Measurements from ENCODE around the gene CACNA1S.

The CACNA1S gene

DNA sequence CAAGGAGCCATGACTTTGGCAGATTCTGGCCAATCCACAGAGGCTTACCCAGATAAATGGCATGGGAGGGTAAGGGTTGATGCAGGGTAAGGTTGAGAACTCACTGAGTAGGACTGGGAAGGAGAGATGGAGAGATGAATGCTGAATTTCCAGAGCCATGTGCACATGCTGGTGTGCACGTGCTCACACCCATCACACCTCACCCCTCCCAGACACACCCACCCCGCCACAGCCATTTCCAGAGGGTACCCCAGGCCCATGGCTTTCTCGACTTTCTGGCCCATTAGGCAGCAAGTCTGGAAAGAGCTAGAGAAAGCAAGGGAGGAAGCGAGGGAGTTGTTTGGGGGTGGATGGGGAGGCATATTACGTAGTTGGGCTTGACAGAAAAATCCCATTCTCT lies 1.6 kb downstream of the CACNA1S start:
- H3K27ac ChIP-seq: no peak overlapping the region
- TF ChIP-seq, protein P1, sequence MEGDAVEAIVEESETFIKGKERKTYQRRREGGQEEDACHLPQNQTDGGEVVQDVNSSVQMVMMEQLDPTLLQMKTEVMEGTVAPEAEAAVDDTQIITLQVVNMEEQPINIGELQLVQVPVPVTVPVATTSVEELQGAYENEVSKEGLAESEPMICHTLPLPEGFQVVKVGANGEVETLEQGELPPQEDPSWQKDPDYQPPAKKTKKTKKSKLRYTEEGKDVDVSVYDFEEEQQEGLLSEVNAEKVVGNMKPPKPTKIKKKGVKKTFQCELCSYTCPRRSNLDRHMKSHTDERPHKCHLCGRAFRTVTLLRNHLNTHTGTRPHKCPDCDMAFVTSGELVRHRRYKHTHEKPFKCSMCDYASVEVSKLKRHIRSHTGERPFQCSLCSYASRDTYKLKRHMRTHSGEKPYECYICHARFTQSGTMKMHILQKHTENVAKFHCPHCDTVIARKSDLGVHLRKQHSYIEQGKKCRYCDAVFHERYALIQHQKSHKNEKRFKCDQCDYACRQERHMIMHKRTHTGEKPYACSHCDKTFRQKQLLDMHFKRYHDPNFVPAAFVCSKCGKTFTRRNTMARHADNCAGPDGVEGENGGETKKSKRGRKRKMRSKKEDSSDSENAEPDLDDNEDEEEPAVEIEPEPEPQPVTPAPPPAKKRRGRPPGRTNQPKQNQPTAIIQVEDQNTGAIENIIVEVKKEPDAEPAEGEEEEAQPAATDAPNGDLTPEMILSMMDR (IDR thresholded peaks at IDR 0.05): no peak
- no peaks in the 10 kb centered on the region for H3K36me3 ChIP-seq
- H3K9me3 ChIP-seq: no peaks in the 10 kb centered on the region
- H3K4me3 ChIP-seq: no peak overlapping the region
- peaks cover 0 to 12% (median 6%) of the 10 kb centered on the region in 4 donors for H3K4me1 ChIP-seq
- intact Hi-C loops (cut with DNase I; ENCODE audit: low total_unique reads): loop anchor here (5.0 kb wide), 1 partner anchor 138 kb away; no protein-coding TSS in a partner anchor
- H3K27me3 ChIP-seq: peaks cover 0 to 8% of the 10 kb centered on the region in 2 donors
- no peak for DNase-seq

DNA sequence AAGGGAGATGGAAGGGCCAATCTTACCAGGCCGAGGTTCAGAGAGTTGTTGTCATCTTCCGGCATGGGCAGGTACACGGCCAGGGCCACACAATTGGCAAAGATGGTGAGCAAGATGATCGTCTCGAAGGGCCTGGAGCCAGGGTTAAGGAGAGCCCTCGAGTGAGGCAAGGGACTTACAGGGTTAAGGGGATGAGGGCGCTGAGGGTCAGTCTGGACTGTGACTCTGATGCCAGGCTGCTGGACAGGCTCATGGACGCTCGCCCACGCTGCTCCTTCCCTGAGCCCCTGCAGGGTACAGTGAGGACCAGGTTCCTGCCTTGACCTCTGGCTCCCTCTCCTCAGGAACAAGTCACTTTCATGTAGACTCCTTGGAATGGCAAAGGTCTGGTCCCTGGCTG lies 2.1 kb downstream of the CACNA1S start:
- no peaks in the 10 kb centered on the region for H3K9me3 ChIP-seq
- H3K36me3 ChIP-seq: no peaks in the 10 kb centered on the region
- H3K27ac ChIP-seq: no peak overlapping the region
- intact Hi-C loops (cut with DNase I; ENCODE audit: low total_unique reads): loop anchor here (5.0 kb wide), 1 partner anchor 138 kb away; no protein-coding TSS in a partner anchor
- H3K4me1 ChIP-seq: peaks cover 0 to 12% (median 4%) of the 10 kb centered on the region in 4 donors
- DNase-seq: no peak
- TF ChIP-seq, protein P1 (IDR thresholded peaks at IDR 0.05): no peak
- no peak overlapping the region for H3K4me3 ChIP-seq
- H3K27me3 ChIP-seq: peaks cover 0 to 8% of the 10 kb centered on the region in 2 donors

DNA sequence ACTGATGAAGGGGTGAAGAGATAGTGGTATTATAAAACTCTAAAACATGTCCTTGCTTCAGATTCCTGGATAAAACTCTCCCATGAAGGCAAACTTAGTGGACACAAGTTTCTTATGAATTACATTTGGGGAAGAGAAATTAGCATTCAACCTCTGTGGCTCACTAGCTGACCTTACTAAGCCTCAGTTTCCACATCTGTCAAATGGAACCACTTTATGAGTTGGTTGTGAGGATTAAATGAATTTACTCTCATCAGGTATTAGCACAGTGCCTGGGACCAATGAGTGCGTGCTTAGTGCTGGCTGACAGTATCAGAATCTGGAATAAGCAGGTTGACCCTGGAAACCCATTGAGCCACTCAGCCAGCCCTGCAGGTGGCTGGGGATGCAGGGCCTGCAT lies 2.6 kb downstream of the CACNA1S start:
- DNase-seq: no peak
- Histone ChIP-seq H3K9me3 (no peaks in the 10 kb centered on the region), H3K36me3 (no peaks in the 10 kb centered on the region), H3K4me1 (peaks cover 0 to 7% (median 0%) of the 10 kb centered on the region in 4 donors), H3K4me3 (no peak overlapping the region), H3K27me3 (peaks cover 0 to 8% of the 10 kb centered on the region in 2 donors), H3K27ac (no peak overlapping the region)
- TF ChIP-seq, protein P1 (IDR thresholded peaks at IDR 0.05): no peak
- intact Hi-C loops (cut with DNase I; ENCODE audit: low total_unique reads): loop anchor here (5.0 kb wide), 1 partner anchor 137 kb away; no protein-coding TSS in a partner anchor

DNA sequence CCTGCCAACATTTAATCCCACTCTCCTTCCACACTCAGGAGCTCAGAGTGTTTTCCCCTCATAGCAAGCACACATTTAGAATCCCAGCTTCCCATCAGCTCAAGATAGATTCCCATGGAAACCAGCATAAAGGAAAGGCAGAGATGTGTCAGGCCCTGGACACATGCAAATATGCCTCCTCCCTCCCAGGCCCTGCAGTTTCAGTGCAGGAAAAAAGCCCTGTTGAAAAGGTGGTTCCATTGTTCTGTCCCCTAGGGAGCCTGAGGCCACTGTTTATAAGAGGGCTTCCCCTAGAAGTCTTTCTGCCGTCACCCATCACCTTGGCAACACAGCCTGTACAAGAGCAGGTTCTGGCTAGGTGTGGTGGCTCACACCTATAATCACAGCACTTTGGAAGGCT lies 3.6 kb downstream of the CACNA1S start:
- Histone ChIP-seq H3K36me3 (no peaks in the 10 kb centered on the region), H3K4me3 (no peak overlapping the region), H3K9me3 (no peaks in the 10 kb centered on the region), H3K4me1 (no peaks in the 10 kb centered on the region), H3K27me3 (peaks cover 0 to 8% of the 10 kb centered on the region in 2 donors), H3K27ac (no peak overlapping the region)
- intact Hi-C loops (cut with DNase I; ENCODE audit: low total_unique reads): no loop called here
- TF ChIP-seq, protein P1 (IDR thresholded peaks at IDR 0.05): no peak
- no peak for DNase-seq

DNA sequence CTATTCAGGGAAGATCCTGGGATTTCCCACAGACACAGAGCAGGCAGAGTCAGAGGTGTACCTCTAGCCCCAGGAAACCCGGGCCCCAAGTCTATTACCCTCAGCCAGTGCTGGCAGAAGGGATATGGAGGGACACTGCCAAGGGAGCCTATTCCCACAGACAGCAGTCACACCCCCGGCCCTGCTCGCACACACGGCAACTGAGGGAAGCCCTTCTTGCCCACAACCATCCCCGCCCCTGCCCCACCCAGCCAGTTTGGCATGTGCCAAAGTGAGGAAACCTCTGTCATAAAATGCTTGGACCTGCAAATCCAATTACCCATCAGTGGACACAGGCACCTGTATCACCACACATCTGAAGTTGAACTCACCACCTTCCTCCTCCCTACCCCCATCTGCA lies 6.5 kb downstream of the CACNA1S start:
- TF ChIP-seq, protein P1 (IDR thresholded peaks at IDR 0.05): no peak
- peaks cover 0 to 6% of the 10 kb centered on the region in 2 donors for H3K27me3 ChIP-seq
- intact Hi-C loops (cut with DNase I; ENCODE audit: low total_unique reads): no loop called here
- DNase-seq: no peak
- H3K4me1 ChIP-seq: no peaks in the 10 kb centered on the region
- no peak overlapping the region for H3K27ac ChIP-seq
- no peak overlapping the region for H3K4me3 ChIP-seq
- no peaks in the 10 kb centered on the region for H3K36me3 ChIP-seq
- no peaks in the 10 kb centered on the region for H3K9me3 ChIP-seq

DNA sequence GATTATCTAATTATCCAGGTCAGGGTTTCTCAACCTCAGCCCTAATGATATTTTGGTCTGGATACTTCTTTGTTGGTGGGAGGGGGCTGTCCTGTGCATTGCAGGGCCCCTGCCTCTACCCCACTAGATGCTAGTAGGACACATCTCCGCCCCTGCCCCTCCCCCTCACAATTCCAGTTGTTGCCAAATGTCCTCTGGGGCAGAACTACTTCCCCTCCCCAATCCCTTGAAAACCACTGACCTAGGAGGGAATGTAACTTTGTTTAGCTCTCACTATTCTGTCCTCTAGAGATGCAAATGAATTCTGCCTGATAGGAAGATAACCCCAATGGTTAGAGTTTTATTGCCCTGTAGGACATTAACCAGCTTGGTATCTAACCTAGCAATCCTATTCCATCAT lies 8.1 kb downstream of the CACNA1S start:
- Histone ChIP-seq H3K36me3 (no peaks in the 10 kb centered on the region), H3K27ac (no peak overlapping the region), H3K4me1 (no peaks in the 10 kb centered on the region), H3K4me3 (no peak overlapping the region), H3K27me3 (peaks cover 0 to 6% of the 10 kb centered on the region in 2 donors), H3K9me3 (no peaks in the 10 kb centered on the region)
- TF ChIP-seq, protein P1 (IDR thresholded peaks at IDR 0.05): no peak
- intact Hi-C loops (cut with DNase I; ENCODE audit: low total_unique reads): no loop called here
- DNase-seq: no peak
